OCI-LY7 (cell line): Measurements from ENCODE around the gene MYH11. TPM values are rescaled to one million over a fixed set of nuclear protein-coding genes. Genes with fewer than 3 reads are reported as not detected.

Source experiments
- BruUV-seq: library from RNA; stranded (reverse); fragments of 400-500 nt; replicated peaks from 2 replicates; lab custom pipeline; 2021; lab: Mats Ljungman, UMichigan
- CTCF ChIA-PET: fragments of 300-600 bp; sonication (Branson Sonifier 250); formaldehyde crosslinking; loops from one replicate; lab custom pipeline; 2022; ENCODE audit warnings: antibody characterized with exemption; ENCODE audit not compliant: unreplicated experiment; lab: Charles Lee
- POLR2A ChIA-PET: fragments of 300-600 bp; sonication (Branson Sonifier 250); formaldehyde crosslinking; loops from one replicate; lab custom pipeline; 2022; ENCODE audit warnings: antibody characterized with exemption; lab: Charles Lee
- DNase-seq: peaks from one replicate; pipeline ENCODE4 v3.0.0-alpha.2; 2015; ENCODE audit warnings: low spot score
- H2AFZ ChIP-seq: fragments of 200-600 bp; sonication (generic), shearing (Covaris generic); 2 replicates; pipeline ENCODE4 v1.6.1; 2014; ENCODE audit warnings: mild to moderate bottlenecking, antibody characterized with exemption, low read length, moderate library complexity
- H3K27ac ChIP-seq: fragments of 200-600 bp; sonication (generic); 2 replicates; pipeline ENCODE4 v1.5.1; 2014; ENCODE audit warnings: mixed run types, low read depth, mild to moderate bottlenecking, moderate library complexity, low read length, inconsistent platforms; ENCODE audit not compliant: poor library complexity, severe bottlenecking
- H3K36me3 ChIP-seq: fragments of 200-600 bp; sonication (generic); 2 replicates; pipeline ENCODE4 v1.6.1; 2014; ENCODE audit warnings: mild to moderate bottlenecking, antibody characterized with exemption, low read length, moderate library complexity, mixed read lengths; ENCODE audit not compliant: insufficient read depth
- H3K4me1 ChIP-seq: fragments of 200-600 bp; sonication (generic); 2 replicates; pipeline ENCODE4 v1.5.1; 2014; ENCODE audit warnings: mild to moderate bottlenecking, low read length; ENCODE audit not compliant: insufficient read depth, poor library complexity, severe bottlenecking
- H3K4me2 ChIP-seq: fragments of 200-600 bp; sonication (generic); 2 replicates; pipeline ENCODE4 v1.6.1; 2014; ENCODE audit warnings: mild to moderate bottlenecking, low read length
- H3K4me3 ChIP-seq: fragments of 200-600 bp; sonication (generic); 2 replicates; pipeline ENCODE4 v1.5.1; 2014; ENCODE audit warnings: mild to moderate bottlenecking, low read depth, low read length; ENCODE audit not compliant: poor library complexity, severe bottlenecking
- H3K79me2 ChIP-seq: fragments of 200-600 bp; sonication (generic); 2 replicates; pipeline ENCODE4 v1.6.1; 2016; ENCODE audit warnings: low read depth, mild to moderate bottlenecking, low read length, moderate library complexity, mixed read lengths; ENCODE audit not compliant: insufficient read depth
- H3K9me2 ChIP-seq: fragments of 200-600 bp; sonication (generic); 2 replicates; pipeline ENCODE4 v1.6.1; 2016; ENCODE audit warnings: mild to moderate bottlenecking, low read length, mixed read lengths; ENCODE audit not compliant: insufficient read depth
- H3K9me3 ChIP-seq: fragments of 200-600 bp; sonication (generic); 2 replicates; pipeline ENCODE4 v1.6.1; 2014; ENCODE audit warnings: mild to moderate bottlenecking, mixed run types, low read length, mixed read lengths
- H4K20me1 ChIP-seq: fragments of 200-600 bp; sonication (generic); 2 replicates; pipeline ENCODE4 v1.6.1; 2014; ENCODE audit warnings: mild to moderate bottlenecking, antibody characterized with exemption, low read length, moderate library complexity, mixed read lengths; ENCODE audit not compliant: insufficient read depth
- CTCF ChIP-seq: fragments of 200-600 bp; sonication (generic); conservative IDR thresholded peaks from 2 replicates; pipeline ENCODE4 v1.5.1; 2014; ENCODE audit warnings: mild to moderate bottlenecking, antibody characterized with exemption, low read length, moderate library complexity, mixed read lengths
- EZH2phosphoT487 ChIP-seq: fragments of 200-600 bp; sonication (generic); IDR thresholded peaks from 2 replicates; pipeline ENCODE4 v1.6.1; 2018; ENCODE audit warnings: low read depth, borderline replicate concordance, mild to moderate bottlenecking, mixed run types, antibody characterized with exemption, low read length, moderate library complexity, mixed read lengths
- intact Hi-C: fragments of 100-400 bp; cut with micrococcal nuclease; formaldehyde crosslinking; loops from one replicate; pipeline ENCODE4 v1.10.0; 2022; ENCODE audit not compliant: unreplicated experiment
- total RNA-seq, 2 experiments: library from RNA; depleted of rRNA in 1 of 2; stranded (reverse); fragments of >200 nt in 1 of 2; shearing (Covaris generic) in 1 of 2; gene quantifications; 2 replicates each; pipeline ENCODE4 v1.2.3, GENCODE V29; 2014 to 2022

The MYH11 gene
- total RNA-seq, 2 experiments from 2014 or later = 5.7 to 33.8 TPM

DNA sequence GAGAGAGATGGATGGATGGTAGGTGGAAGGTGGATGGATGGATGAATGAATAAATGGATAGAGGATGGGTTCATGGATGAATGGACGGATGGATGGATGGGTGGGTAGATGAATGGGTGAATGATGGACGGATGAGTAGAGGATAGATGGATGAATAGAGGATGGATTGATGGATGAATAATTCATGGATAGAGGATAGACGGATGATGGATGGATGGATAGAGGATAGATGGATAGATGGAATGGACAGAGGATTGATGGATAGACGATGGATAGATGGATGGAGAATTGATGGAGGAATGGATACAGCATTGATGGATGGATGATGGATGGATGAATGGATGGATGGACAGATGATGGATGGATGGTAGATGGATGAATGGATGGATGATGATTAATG is 91.7 kb downstream of the MYH11 start:
- H3K4me1 ChIP-seq = peaks cover 10% of the 10 kb centered on the region
- no peaks in the 10 kb centered on the region for H3K9me3 ChIP-seq
- H2AFZ ChIP-seq = no peak overlapping the region
- BruUV-seq = no TSS peak
- H3K4me3 ChIP-seq = no peak overlapping the region
- TF ChIP-seq CTCF (no peak), EZH2phosphoT487 (no peak)
- H4K20me1 ChIP-seq = no peaks in the 10 kb centered on the region
- H3K9me2 ChIP-seq = no peaks in the 10 kb centered on the region
- H3K79me2 ChIP-seq = no peaks in the 10 kb centered on the region
- POLR2A ChIA-PET = interaction anchor here (0.6 kb wide), 1 partner anchor 426 kb away, joined by 3 read pairs; no protein-coding TSS in a partner anchor
- CTCF ChIA-PET = no interaction called here
- H3K4me2 ChIP-seq = no peak overlapping the region
- peaks cover 5% of the 10 kb centered on the region for H3K36me3 ChIP-seq
- intact Hi-C loops = loop anchor here (5.0 kb wide), 1 partner anchor 432 kb away; no protein-coding TSS in a partner anchor
- H3K27ac ChIP-seq = no peak overlapping the region
- no peak for DNase-seq

- no TSS peak for BruUV-seq
- Histone ChIP-seq H3K9me2 (no peaks in the 10 kb centered on the region), H3K79me2 (no peaks in the 10 kb centered on the region), H3K4me3 (no peak overlapping the region), H4K20me1 (no peaks in the 10 kb centered on the region), H3K36me3 (peaks cover 15% of the 10 kb centered on the region), H3K27ac (no peak overlapping the region), H2AFZ (no peak overlapping the region), H3K4me1 (peaks cover 10% of the 10 kb centered on the region), H3K4me2 (no peak overlapping the region), H3K9me3 (no peaks in the 10 kb centered on the region)
- DNase-seq = no peak
- ChIA-PET CTCF (no interaction called here), POLR2A (interaction anchor here (0.6 to 0.8 kb wide), 2 partner anchors 28 to 1619 kb away, joined by 3 to 4 read pairs; no protein-coding TSS in a partner anchor)
- intact Hi-C loops = no loop called here
- TF ChIP-seq CTCF (no peak), EZH2phosphoT487 (no peak)
Observed at GRCh38 chr16:15764112-15764511, 92.7 kb downstream of the MYH11 start.

GRCh38 chr16:15760129-15760528 is 96.7 kb downstream of the MYH11 start:
- H3K36me3 ChIP-seq = peaks cover 27% of the 10 kb centered on the region
- ChIA-PET CTCF (no interaction called here), POLR2A (no interaction called here)
- no peak overlapping the region for H3K4me2 ChIP-seq
- H3K9me3 ChIP-seq = no peaks in the 10 kb centered on the region
- H3K9me2 ChIP-seq = no peaks in the 10 kb centered on the region
- H3K27ac ChIP-seq = no peak overlapping the region
- H3K4me1 ChIP-seq = peaks cover 5% of the 10 kb centered on the region
- no peak overlapping the region for H3K4me3 ChIP-seq
- H3K79me2 ChIP-seq = no peaks in the 10 kb centered on the region
- no peaks in the 10 kb centered on the region for H4K20me1 ChIP-seq
- DNase-seq = no peak
- no peak for TF ChIP-seq CTCF
- no peak for TF ChIP-seq EZH2phosphoT487
- intact Hi-C loops = no loop called here
- H2AFZ ChIP-seq = no peak overlapping the region
- BruUV-seq = no TSS peak
